DND-41 (cell line): Measurements from ENCODE around the gene FGFR3.

Experiments used
- CTCF ChIP-seq: IDR thresholded peaks from 2 replicates; pipeline ENCODE4 v1.5.1; 2012; ENCODE audit warnings: borderline replicate concordance, low read length, moderate library complexity, mild to moderate bottlenecking; ENCODE audit not compliant: poor library complexity, severe bottlenecking; ENCODE audit errors: extremely low read depth
- EZH2 ChIP-seq: IDR thresholded peaks from 3 replicates; pipeline ENCODE4 v1.6.1; 2012; ENCODE audit warnings: borderline replicate concordance, low read depth, mild to moderate bottlenecking, moderate library complexity, low read length, inconsistent platforms; ENCODE audit not compliant: severe bottlenecking

- TF ChIP-seq CTCF (no peak), EZH2 (no peak)
These were observed 3.6 kb downstream of the FGFR3 start for GRCh38 chr4:1796486-1797204.
